KOPT-K1 (cell line): Measurements from ENCODE around the gene CABLES1.

ENCODE experiments used
- H3K27ac ChIP-seq: fragments of 200-600 bp; sonication (generic); 2 replicates; pipeline ENCODE4 v1.5.1; 2016; ENCODE audit warnings: antibody characterized with exemption, mild to moderate bottlenecking, low read depth, low read length; ENCODE audit not compliant: poor library complexity, severe bottlenecking
- H3K36me3 ChIP-seq: fragments of 200-600 bp; sonication (generic); 2 replicates; pipeline ENCODE4 v1.5.1; 2017; ENCODE audit warnings: antibody characterized with exemption, mild to moderate bottlenecking, low read length, moderate library complexity; ENCODE audit not compliant: insufficient read depth
- H3K9me3 ChIP-seq: fragments of 200-600 bp; sonication (generic); 2 replicates; pipeline ENCODE4 v1.5.1; 2017; ENCODE audit warnings: antibody characterized with exemption, low read length, mild to moderate bottlenecking; ENCODE audit not compliant: insufficient read depth, poor library complexity, severe bottlenecking

Gene CABLES1

GRCh38 chr18:23226391-23226790 is 91.1 kb downstream of the CABLES1 start:
- no peaks in the 10 kb centered on the region for H3K9me3 ChIP-seq
- no peak overlapping the region for H3K27ac ChIP-seq
- no peaks in the 10 kb centered on the region for H3K36me3 ChIP-seq

GRCh38 chr18:23226930-23227725 is 91.8 kb downstream of the CABLES1 start:
- Histone ChIP-seq H3K27ac (no peak overlapping the region), H3K9me3 (no peaks in the 10 kb centered on the region), H3K36me3 (no peaks in the 10 kb centered on the region)

GRCh38 chr18:23227726-23228070 is 92.4 kb downstream of the CABLES1 start:
- H3K36me3 ChIP-seq, result no peaks in the 10 kb centered on the region
- H3K9me3 ChIP-seq, result no peaks in the 10 kb centered on the region
- H3K27ac ChIP-seq, result no peak overlapping the region

- H3K27ac ChIP-seq, result no peak overlapping the region
- no peaks in the 10 kb centered on the region for H3K9me3 ChIP-seq
- no peaks in the 10 kb centered on the region for H3K36me3 ChIP-seq
These were observed 93.1 kb downstream of the CABLES1 start for GRCh38 chr18:23228102-23229061.

GRCh38 chr18:23229472-23229871 is 94.2 kb downstream of the CABLES1 start:
- Histone ChIP-seq H3K27ac (no peak overlapping the region), H3K36me3 (no peaks in the 10 kb centered on the region), H3K9me3 (no peaks in the 10 kb centered on the region)

- Histone ChIP-seq H3K36me3 (no peaks in the 10 kb centered on the region), H3K9me3 (no peaks in the 10 kb centered on the region)
These were observed 95.4 kb downstream of the CABLES1 start for GRCh38 chr18:23230686-23231085.

GRCh38 chr18:23231340-23232021 is 96.2 kb downstream of the CABLES1 start:
- no peaks in the 10 kb centered on the region for H3K9me3 ChIP-seq
- H3K27ac ChIP-seq, result no peak overlapping the region
- no peaks in the 10 kb centered on the region for H3K36me3 ChIP-seq

More at GRCh38 chr18:23230686-23231085, 95.4 kb downstream of the CABLES1 start:
- H3K27ac ChIP-seq, result no peak overlapping the region

GRCh38 chr18:23232331-23232730 is 97.0 kb downstream of the CABLES1 start:
- Histone ChIP-seq H3K27ac (no peak overlapping the region), H3K36me3 (no peaks in the 10 kb centered on the region), H3K9me3 (no peaks in the 10 kb centered on the region)

- Histone ChIP-seq H3K27ac (no peak overlapping the region), H3K36me3 (no peaks in the 10 kb centered on the region), H3K9me3 (no peaks in the 10 kb centered on the region)
These were observed 99.3 kb downstream of the CABLES1 start for GRCh38 chr18:23234619-23235018.

GRCh38 chr18:23235336-23235735 is 100.1 kb downstream of the CABLES1 start:
- Histone ChIP-seq H3K36me3 (no peaks in the 10 kb centered on the region), H3K27ac (no peak overlapping the region), H3K9me3 (no peaks in the 10 kb centered on the region)

GRCh38 chr18:23235860-23236259 is 100.6 kb downstream of the CABLES1 start:
- Histone ChIP-seq H3K9me3 (no peaks in the 10 kb centered on the region), H3K36me3 (no peaks in the 10 kb centered on the region), H3K27ac (no peak overlapping the region)

- H3K9me3 ChIP-seq, result no peaks in the 10 kb centered on the region
- H3K27ac ChIP-seq, result no peak overlapping the region
- no peaks in the 10 kb centered on the region for H3K36me3 ChIP-seq
These were observed 101.7 kb downstream of the CABLES1 start for GRCh38 chr18:23236876-23237468.

GRCh38 chr18:23237524-23238151 is 102.4 kb downstream of the CABLES1 start:
- Histone ChIP-seq H3K9me3 (no peaks in the 10 kb centered on the region), H3K27ac (no peak overlapping the region), H3K36me3 (no peaks in the 10 kb centered on the region)

- H3K27ac ChIP-seq, result no peak overlapping the region
- no peaks in the 10 kb centered on the region for H3K36me3 ChIP-seq
- no peaks in the 10 kb centered on the region for H3K9me3 ChIP-seq
These were observed 102.9 kb downstream of the CABLES1 start for GRCh38 chr18:23238152-23238531.
